ENCODE results near the gene RADIL.

The RADIL gene

DNA sequence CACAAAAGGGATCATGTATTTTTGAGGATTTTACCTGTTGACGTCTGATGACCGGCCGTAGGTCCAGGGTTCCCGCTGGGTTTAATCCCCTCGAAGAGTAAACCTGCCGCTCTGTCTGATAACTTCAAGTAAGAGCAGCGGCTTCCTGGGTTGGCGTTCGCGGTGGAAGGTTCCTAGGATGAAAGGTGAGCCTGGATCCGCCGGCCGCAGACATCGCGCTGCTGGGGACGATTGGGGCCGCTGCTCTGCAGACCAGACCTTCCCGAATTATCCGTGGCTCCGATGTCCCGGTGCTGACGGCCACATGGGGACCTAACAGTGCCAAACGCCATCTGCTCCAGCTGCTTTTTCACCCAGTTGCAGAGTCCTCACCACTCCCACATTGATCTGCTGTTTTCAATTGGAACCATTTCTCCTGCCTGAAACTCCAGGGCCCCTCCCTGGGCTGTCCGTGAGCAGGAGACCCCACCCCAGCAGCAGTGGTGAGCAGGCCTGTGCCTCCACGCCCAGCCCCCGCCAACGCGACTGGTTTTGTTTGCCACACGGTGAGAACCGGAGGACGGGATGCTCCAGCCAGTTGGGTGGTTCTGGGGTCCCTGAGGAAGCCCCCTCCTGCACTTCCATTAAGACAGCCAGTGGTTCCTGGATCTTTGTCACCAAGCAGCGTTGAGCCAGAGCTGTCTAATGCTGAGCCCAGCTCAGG is 120.3 kb downstream of the RADIL start:
- no peak for DNase-seq (ENCODE audit: extremely low read depth, insufficient read length)
- Histone ChIP-seq H3K36me3 (ENCODE audit: control insufficient read depth, insufficient read depth, low read length) (peaks cover 24% of the 10 kb centered on the region), H3K27me3 (replicated peaks; ENCODE audit: control insufficient read depth, insufficient read depth, low read length) (no peaks in the 10 kb centered on the region), H3K4me3 (replicated peaks; ENCODE audit: low read depth, low read length) (no peak overlapping the region)
- TF ChIP-seq, protein P1, sequence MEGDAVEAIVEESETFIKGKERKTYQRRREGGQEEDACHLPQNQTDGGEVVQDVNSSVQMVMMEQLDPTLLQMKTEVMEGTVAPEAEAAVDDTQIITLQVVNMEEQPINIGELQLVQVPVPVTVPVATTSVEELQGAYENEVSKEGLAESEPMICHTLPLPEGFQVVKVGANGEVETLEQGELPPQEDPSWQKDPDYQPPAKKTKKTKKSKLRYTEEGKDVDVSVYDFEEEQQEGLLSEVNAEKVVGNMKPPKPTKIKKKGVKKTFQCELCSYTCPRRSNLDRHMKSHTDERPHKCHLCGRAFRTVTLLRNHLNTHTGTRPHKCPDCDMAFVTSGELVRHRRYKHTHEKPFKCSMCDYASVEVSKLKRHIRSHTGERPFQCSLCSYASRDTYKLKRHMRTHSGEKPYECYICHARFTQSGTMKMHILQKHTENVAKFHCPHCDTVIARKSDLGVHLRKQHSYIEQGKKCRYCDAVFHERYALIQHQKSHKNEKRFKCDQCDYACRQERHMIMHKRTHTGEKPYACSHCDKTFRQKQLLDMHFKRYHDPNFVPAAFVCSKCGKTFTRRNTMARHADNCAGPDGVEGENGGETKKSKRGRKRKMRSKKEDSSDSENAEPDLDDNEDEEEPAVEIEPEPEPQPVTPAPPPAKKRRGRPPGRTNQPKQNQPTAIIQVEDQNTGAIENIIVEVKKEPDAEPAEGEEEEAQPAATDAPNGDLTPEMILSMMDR (IDR thresholded peaks at IDR 0.05; ENCODE audit: insufficient read depth, low read length, poor library complexity, severe bottlenecking): no peak

DNA sequence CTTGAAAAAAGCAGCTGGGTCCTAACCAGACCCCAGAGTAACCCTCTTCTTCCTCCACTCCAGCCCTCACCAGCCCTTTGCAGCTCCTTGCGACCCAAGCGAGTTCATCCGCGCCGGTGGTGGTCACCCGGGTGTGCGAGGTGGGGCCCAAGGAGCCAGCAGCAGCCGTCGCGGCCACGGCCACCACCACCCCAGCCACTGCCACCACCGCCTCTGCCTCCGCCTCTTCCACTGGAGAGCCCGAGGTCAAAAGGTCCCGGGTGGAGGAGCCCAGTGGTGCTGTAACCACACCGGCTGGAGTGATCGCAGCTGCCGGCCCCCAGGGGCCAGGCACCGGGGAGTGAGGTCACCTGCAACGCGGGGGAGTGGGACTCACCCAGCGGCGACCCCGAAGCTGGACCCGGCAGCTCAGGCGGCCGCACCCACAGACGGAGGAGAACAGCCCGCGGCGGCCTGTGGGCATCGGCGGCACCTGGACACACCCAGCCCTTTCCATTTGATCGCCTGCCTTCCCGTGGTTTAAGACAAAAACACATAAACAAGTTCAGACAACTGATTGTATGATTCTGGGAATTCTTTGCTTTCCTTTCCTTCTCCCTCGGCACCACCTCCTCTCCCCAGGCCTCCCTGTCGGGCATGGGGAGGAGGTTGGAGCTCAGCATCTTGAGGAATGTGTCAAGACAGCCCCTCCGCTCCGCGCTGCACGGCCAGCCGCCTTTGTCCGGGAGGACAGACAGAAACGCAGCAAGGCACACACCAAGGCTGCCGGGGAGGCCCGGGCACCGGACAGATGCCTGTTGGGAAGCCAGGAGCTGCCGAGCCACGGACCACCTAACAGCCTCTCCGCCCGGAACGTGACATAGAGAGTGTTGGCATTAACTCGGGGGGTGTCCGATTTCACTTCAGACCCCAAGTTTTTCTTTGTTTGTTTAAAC is 121.1 kb downstream of the RADIL start:
- TF ChIP-seq, protein P1 (IDR thresholded peaks at IDR 0.05; ENCODE audit: insufficient read depth, low read length, poor library complexity, severe bottlenecking): no peak
- no peak for DNase-seq (ENCODE audit: extremely low read depth, insufficient read length)
- no peaks in the 10 kb centered on the region for H3K27me3 ChIP-seq (replicated peaks; ENCODE audit: control insufficient read depth, insufficient read depth, low read length)
- no peak overlapping the region for H3K4me3 ChIP-seq (replicated peaks; ENCODE audit: low read depth, low read length)
- H3K36me3 ChIP-seq (ENCODE audit: control insufficient read depth, insufficient read depth, low read length): peaks cover 24% of the 10 kb centered on the region

DNA sequence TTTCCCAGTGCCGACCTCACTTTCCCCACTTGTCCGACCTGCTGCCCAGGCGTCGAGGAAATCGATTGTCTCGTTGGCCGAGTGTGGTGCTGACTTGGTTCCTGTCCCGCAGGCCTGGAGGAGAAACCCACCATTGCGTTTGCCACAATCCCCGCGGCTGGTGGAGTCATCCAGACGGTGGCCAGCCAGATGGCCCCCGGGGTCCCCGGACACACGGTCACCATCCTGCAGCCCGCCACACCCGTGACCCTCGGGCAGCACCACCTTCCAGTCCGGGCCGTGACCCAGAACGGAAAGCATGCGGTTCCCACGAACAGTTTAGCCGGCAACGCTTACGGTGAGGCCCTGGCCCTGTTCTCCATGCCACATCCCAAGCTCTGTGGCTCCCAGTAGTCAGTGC is 122.6 kb downstream of the RADIL start:
- TF ChIP-seq, protein P1 (IDR thresholded peaks at IDR 0.05; ENCODE audit: insufficient read depth, low read length, poor library complexity, severe bottlenecking): no peak
- H3K4me3 ChIP-seq (replicated peaks; ENCODE audit: low read depth, low read length): no peak overlapping the region

DNA sequence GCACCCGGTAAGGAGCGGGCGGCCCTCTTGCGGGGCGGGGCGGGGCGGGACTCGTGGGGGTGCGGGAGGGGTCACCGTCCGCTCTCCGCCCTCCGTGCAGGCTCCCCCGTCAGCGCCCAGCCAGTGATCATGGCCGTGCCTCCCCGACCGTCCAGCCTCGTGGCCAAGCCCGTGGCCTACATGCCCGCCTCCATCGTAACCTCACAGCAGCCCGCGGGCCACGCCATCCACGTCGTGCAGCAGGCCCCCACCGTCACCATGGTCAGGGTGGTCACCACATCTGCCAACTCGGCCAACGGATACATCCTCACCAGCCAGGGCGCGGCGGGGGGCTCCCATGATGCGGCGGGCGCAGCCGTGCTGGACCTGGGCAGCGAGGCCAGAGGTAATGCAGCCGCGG is 124.3 kb downstream of the RADIL start:
- H3K36me3 ChIP-seq (ENCODE audit: control insufficient read depth, insufficient read depth, low read length): peaks cover 32% of the 10 kb centered on the region
- TF ChIP-seq, protein P1 (IDR thresholded peaks at IDR 0.05; ENCODE audit: insufficient read depth, low read length, poor library complexity, severe bottlenecking): no peak
- H3K27me3 ChIP-seq (replicated peaks; ENCODE audit: control insufficient read depth, insufficient read depth, low read length): no peaks in the 10 kb centered on the region
- no peak for DNase-seq (ENCODE audit: extremely low read depth, insufficient read length)
- no peak overlapping the region for H3K4me3 ChIP-seq (replicated peaks; ENCODE audit: low read depth, low read length)

More for the DNA sequence above, 122.6 kb downstream of the RADIL start:
- no peak for DNase-seq (ENCODE audit: extremely low read depth, insufficient read length)
- no peaks in the 10 kb centered on the region for H3K27me3 ChIP-seq (replicated peaks; ENCODE audit: control insufficient read depth, insufficient read depth, low read length)
- H3K36me3 ChIP-seq (ENCODE audit: control insufficient read depth, insufficient read depth, low read length): peaks cover 29% of the 10 kb centered on the region

DNA sequence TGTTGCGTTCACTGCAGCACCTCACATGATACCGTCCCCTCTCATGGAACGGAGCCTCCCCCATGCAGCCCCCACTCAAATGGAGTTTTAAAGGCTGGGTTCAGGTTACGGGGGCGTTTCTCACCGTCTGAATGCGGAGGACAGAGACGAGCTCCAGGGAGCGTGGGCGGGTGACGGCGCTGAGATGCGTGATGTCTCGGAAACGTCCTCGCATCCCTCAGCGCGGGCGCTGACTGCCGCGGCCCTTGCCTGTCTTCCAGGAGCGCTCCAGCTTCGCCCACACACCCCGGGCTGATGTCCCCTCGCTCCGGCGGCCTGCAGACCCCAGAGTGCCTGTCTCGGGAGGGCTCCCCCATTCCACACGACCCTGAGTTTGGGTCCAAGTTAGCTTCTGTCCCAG is 124.7 kb downstream of the RADIL start:
- H3K36me3 ChIP-seq (ENCODE audit: control insufficient read depth, insufficient read depth, low read length): peaks cover 30% of the 10 kb centered on the region
- TF ChIP-seq, protein P1 (IDR thresholded peaks at IDR 0.05; ENCODE audit: insufficient read depth, low read length, poor library complexity, severe bottlenecking): no peak
- no peak overlapping the region for H3K4me3 ChIP-seq (replicated peaks; ENCODE audit: low read depth, low read length)
- no peaks in the 10 kb centered on the region for H3K27me3 ChIP-seq (replicated peaks; ENCODE audit: control insufficient read depth, insufficient read depth, low read length)
- no peak for DNase-seq (ENCODE audit: extremely low read depth, insufficient read length)

All from GM06990 (cell line).